KMS-11 (cell line): Measurements from ENCODE around the gene TMEFF1.

Experiments
- H2AFZ ChIP-seq: fragments of 200-600 bp; sonication (generic); 2 replicates; pipeline ENCODE4 v1.6.1; 2016; ENCODE audit warnings: antibody characterized with exemption, mixed run types, low read depth
- H3K27ac ChIP-seq: fragments of 200-600 bp; sonication (generic); 2 replicates; pipeline ENCODE4 v1.6.1; 2016; ENCODE audit warnings: mild to moderate bottlenecking, mixed run types
- H3K27me3 ChIP-seq: fragments of 200-600 bp; sonication (generic); 2 replicates; pipeline ENCODE4 v1.6.1; 2017; ENCODE audit warnings: mild to moderate bottlenecking, low read depth, mixed run types, moderate library complexity; ENCODE audit not compliant: insufficient read depth
- H3K36me3 ChIP-seq: fragments of 200-600 bp; sonication (generic); 2 replicates; pipeline ENCODE4 v1.6.1; 2017; ENCODE audit warnings: mild to moderate bottlenecking, mixed run types; ENCODE audit not compliant: insufficient read depth
- H3K4me1 ChIP-seq: fragments of 200-600 bp; sonication (generic); 2 replicates; pipeline ENCODE4 v1.6.1; 2016; ENCODE audit warnings: mild to moderate bottlenecking, low read depth, mixed run types; ENCODE audit not compliant: poor library complexity, severe bottlenecking
- H3K4me2 ChIP-seq: fragments of 200-600 bp; sonication (generic); 2 replicates; pipeline ENCODE4 v1.7.0; 2016; ENCODE audit warnings: mild to moderate bottlenecking, mixed run types
- H3K4me3 ChIP-seq: fragments of 200-600 bp; sonication (generic); IDR thresholded peaks from 2 replicates; pipeline ENCODE4 v1.6.1; 2017; ENCODE audit warnings: low read depth, low read length, mixed read lengths; ENCODE audit not compliant: insufficient read depth
- H3K79me2 ChIP-seq: fragments of 200-600 bp; sonication (generic); 2 replicates; pipeline ENCODE4 v1.6.1; 2016; ENCODE audit warnings: low read depth, mixed run types; ENCODE audit not compliant: insufficient read depth
- H3K9ac ChIP-seq: fragments of 200-600 bp; sonication (generic); 2 replicates; pipeline ENCODE4 v1.6.1; 2016; ENCODE audit warnings: mild to moderate bottlenecking, mixed run types
- H4K20me1 ChIP-seq: fragments of 200-600 bp; sonication (generic); 2 replicates; pipeline ENCODE4 v1.6.1; 2016; ENCODE audit warnings: mild to moderate bottlenecking, mixed run types; ENCODE audit not compliant: insufficient read depth
- TF ChIP-seq, protein P1 (sequence below): fragments of 200-600 bp; sonication (generic); conservative IDR thresholded peaks from 2 replicates; pipeline ENCODE4 v1.6.1; 2017; ENCODE audit warnings: low read depth, mild to moderate bottlenecking, antibody characterized with exemption, low read length, moderate library complexity, mixed read lengths

TMEFF1 gene

DNA sequence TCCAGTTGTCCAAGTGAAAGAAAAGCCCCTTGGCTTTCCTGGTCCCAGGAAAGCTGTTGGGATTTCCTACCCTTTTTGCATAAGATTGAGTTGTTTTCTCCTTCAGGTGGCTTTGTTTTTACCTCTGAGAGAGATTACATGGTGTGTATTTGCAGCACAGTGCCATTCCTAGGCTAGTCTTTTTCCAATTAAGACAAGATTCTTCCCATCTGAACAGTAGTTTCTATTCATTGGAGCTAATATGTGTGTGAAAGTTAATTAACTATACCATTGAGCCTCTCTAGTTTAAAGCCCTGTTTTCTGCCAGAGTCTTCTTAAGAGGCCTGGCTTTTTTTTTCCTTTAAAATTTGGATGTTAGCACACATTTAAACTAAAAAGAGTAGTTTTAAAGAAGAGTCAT, 25.9 kb upstream of the TMEFF1 start:
- H3K9ac ChIP-seq: no peak overlapping the region
- H3K27me3 ChIP-seq: no peaks in the 10 kb centered on the region
- no peak overlapping the region for H3K27ac ChIP-seq
- H3K4me1 ChIP-seq: peaks cover 23% of the 10 kb centered on the region
- no peak overlapping the region for H2AFZ ChIP-seq
- no peak overlapping the region for H3K4me3 ChIP-seq
- H3K4me2 ChIP-seq: no peak overlapping the region
- H4K20me1 ChIP-seq: no peaks in the 10 kb centered on the region
- TF ChIP-seq, protein P1, sequence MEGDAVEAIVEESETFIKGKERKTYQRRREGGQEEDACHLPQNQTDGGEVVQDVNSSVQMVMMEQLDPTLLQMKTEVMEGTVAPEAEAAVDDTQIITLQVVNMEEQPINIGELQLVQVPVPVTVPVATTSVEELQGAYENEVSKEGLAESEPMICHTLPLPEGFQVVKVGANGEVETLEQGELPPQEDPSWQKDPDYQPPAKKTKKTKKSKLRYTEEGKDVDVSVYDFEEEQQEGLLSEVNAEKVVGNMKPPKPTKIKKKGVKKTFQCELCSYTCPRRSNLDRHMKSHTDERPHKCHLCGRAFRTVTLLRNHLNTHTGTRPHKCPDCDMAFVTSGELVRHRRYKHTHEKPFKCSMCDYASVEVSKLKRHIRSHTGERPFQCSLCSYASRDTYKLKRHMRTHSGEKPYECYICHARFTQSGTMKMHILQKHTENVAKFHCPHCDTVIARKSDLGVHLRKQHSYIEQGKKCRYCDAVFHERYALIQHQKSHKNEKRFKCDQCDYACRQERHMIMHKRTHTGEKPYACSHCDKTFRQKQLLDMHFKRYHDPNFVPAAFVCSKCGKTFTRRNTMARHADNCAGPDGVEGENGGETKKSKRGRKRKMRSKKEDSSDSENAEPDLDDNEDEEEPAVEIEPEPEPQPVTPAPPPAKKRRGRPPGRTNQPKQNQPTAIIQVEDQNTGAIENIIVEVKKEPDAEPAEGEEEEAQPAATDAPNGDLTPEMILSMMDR: no peak
- no peaks in the 10 kb centered on the region for H3K36me3 ChIP-seq
- no peaks in the 10 kb centered on the region for H3K79me2 ChIP-seq

DNA sequence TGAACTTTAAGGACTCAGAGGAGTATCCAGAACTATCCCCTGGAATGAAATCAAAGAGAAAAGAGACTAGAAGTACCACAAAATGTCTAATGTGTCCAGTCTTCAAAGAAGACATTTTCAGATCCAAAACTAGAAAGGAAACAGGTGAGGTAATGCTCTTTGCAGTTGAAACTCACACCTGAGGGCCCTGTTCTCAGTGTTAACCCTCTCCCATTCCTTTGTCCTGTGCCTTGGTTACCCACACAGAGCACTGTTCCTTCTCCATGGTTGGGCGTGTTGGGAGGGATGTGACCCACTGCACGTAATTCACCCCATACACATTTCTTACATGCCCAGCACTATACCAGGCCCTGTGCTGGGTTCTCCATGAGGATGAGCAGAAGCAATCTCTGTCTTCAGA, 24.7 kb upstream of the TMEFF1 start:
- no peaks in the 10 kb centered on the region for H3K79me2 ChIP-seq

GRCh38 chr9:100449420-100449819, 23.5 kb upstream of the TMEFF1 start:
- Histone ChIP-seq H3K36me3 (no peaks in the 10 kb centered on the region), H3K4me3 (no peak overlapping the region), H2AFZ (no peak overlapping the region), H3K4me2 (no peak overlapping the region; the same call in 1 of the 2 replicates), H3K9ac (no peak overlapping the region), H3K27me3 (no peaks in the 10 kb centered on the region), H4K20me1 (no peaks in the 10 kb centered on the region), H3K27ac (no peak overlapping the region), H3K79me2 (no peaks in the 10 kb centered on the region), H3K4me1 (peaks cover 23% of the 10 kb centered on the region)
- TF ChIP-seq, protein P1: no peak

More for the DNA sequence above, 24.7 kb upstream of the TMEFF1 start:
- Histone ChIP-seq H3K4me2 (no peak overlapping the region), H3K36me3 (no peaks in the 10 kb centered on the region), H3K4me3 (no peak overlapping the region), H2AFZ (no peak overlapping the region), H3K9ac (no peak overlapping the region), H3K27ac (no peak overlapping the region), H3K27me3 (no peaks in the 10 kb centered on the region), H3K4me1 (peaks cover 23% of the 10 kb centered on the region), H4K20me1 (no peaks in the 10 kb centered on the region)
- TF ChIP-seq, protein P1: no peak

DNA sequence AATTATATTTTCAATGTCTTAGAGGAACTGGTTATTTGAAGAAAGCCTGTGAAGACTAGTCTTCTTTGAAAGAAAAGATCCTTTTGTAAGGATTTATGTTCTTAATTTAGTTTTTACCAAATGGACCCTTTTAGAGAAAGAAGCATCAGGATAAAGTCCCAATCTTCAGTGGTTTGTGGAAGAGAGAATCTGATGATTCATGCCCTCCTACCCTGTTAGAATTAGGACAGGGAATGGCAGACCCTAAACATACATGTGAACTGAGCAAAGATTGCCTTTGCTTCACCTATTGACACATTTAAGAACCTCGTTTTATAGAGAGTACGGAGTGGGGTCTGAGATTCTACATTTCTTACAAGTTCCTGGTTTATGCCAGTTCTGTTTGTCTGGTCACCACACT, 20.1 kb upstream of the TMEFF1 start:
- TF ChIP-seq, protein P1: no peak

More for the DNA sequence above, 20.1 kb upstream of the TMEFF1 start:
- Histone ChIP-seq H2AFZ (no peak overlapping the region), H3K9ac (no peak overlapping the region), H3K4me1 (peaks cover 17% of the 10 kb centered on the region), H3K79me2 (no peaks in the 10 kb centered on the region), H3K27ac (no peak overlapping the region), H3K27me3 (no peaks in the 10 kb centered on the region), H3K4me2 (no peak overlapping the region), H3K36me3 (no peaks in the 10 kb centered on the region), H4K20me1 (no peaks in the 10 kb centered on the region), H3K4me3 (no peak overlapping the region)
